ENCODE measurements around the gene RPL5.

Gene RPL5

GRCh38 chr1:92877081-92877711 is 45.4 kb downstream of the RPL5 start:
- intact Hi-C loops (cut with DNase I; ENCODE audit: low total_unique reads), result no loop called here
- peaks cover 0 to 6% (median 0%) of the 10 kb centered on the region in 3 donors for H3K9me3 ChIP-seq
- no peak for TF ChIP-seq CTCF (IDR thresholded peaks at IDR 0.05)
- H3K27me3 ChIP-seq, result no peaks in the 10 kb centered on the region
- peaks cover 0 to 19% (median 0%) of the 10 kb centered on the region in 4 donors for H3K4me1 ChIP-seq
- no peak overlapping the region for H3K4me3 ChIP-seq
- H3K36me3 ChIP-seq, result peaks cover 8 to 13% (median 10%) of the 10 kb centered on the region in 3 donors
- H3K27ac ChIP-seq, result no peak overlapping the region
- no peak for DNase-seq

- H3K27ac ChIP-seq, result no peak overlapping the region
- TF ChIP-seq CTCF (IDR thresholded peaks at IDR 0.05), result no peak
- H3K4me1 ChIP-seq, result peaks cover 0 to 19% (median 0%) of the 10 kb centered on the region in 4 donors
- peaks cover 0 to 2% (median 0%) of the 10 kb centered on the region in 3 donors for H3K9me3 ChIP-seq
- no peaks in the 10 kb centered on the region for H3K27me3 ChIP-seq
- no peak for DNase-seq
- intact Hi-C loops (cut with DNase I; ENCODE audit: low total_unique reads), result no loop called here
- H3K36me3 ChIP-seq, result peaks cover 4 to 10% (median 8%) of the 10 kb centered on the region in 3 donors
- no peak overlapping the region for H3K4me3 ChIP-seq
Observed at GRCh38 chr1:92877792-92878191, 46.0 kb downstream of the RPL5 start.

- Histone ChIP-seq H3K4me3 (no peak overlapping the region), H3K9me3 (no peaks in the 10 kb centered on the region), H3K27me3 (no peaks in the 10 kb centered on the region), H3K27ac (no peak overlapping the region), H3K4me1 (peaks cover 0 to 26% (median 0%) of the 10 kb centered on the region in 4 donors), H3K36me3 (peaks cover 0 to 6% (median 4%) of the 10 kb centered on the region in 3 donors)
- TF ChIP-seq CTCF (IDR thresholded peaks at IDR 0.05), result no peak
- intact Hi-C loops (cut with DNase I; ENCODE audit: low total_unique reads), result no loop called here
- no peak for DNase-seq
Observed at GRCh38 chr1:92879316-92879968, 47.6 kb downstream of the RPL5 start.

GRCh38 chr1:92881391-92881790 is 49.6 kb downstream of the RPL5 start:
- intact Hi-C loops (cut with DNase I; ENCODE audit: low total_unique reads), result no loop called here
- H3K36me3 ChIP-seq, result no peaks in the 10 kb centered on the region

GRCh38 chr1:92882819-92883218 is 51.0 kb downstream of the RPL5 start:
- Histone ChIP-seq H3K4me3 (no peak overlapping the region), H3K36me3 (no peaks in the 10 kb centered on the region), H3K27me3 (no peaks in the 10 kb centered on the region), H3K4me1 (peaks cover 0 to 20% (median 0%) of the 10 kb centered on the region in 4 donors), H3K27ac (no peak overlapping the region), H3K9me3 (no peaks in the 10 kb centered on the region)
- TF ChIP-seq CTCF (IDR thresholded peaks at IDR 0.05), result no peak
- no peak for DNase-seq
- intact Hi-C loops (cut with DNase I; ENCODE audit: low total_unique reads), result no loop called here

More at GRCh38 chr1:92881391-92881790, 49.6 kb downstream of the RPL5 start:
- Histone ChIP-seq H3K9me3 (no peaks in the 10 kb centered on the region), H3K4me3 (no peak overlapping the region), H3K4me1 (peaks cover 0 to 26% (median 0%) of the 10 kb centered on the region in 4 donors), H3K27ac (no peak overlapping the region), H3K27me3 (no peaks in the 10 kb centered on the region)
- no peak for DNase-seq
- TF ChIP-seq CTCF (IDR thresholded peaks at IDR 0.05), result no peak

Measured in tibial artery (tissue), 4 donors.